ENCODE data around the gene SOX6. TPM values are rescaled to one million over a fixed set of nuclear protein-coding genes. Genes with fewer than 3 reads are reported as not detected.
A peak's percentile ranks its signal among the peaks of the same experiment; 100 is the strongest.
"Not testable (repeated sequence)": the region's sequence is repeated elsewhere in the genome, so short reads cannot be mapped to it uniquely, and the experiment has no call there.

The SOX6 gene
- total RNA-seq, 4 donors from 2014 or later: 5.7 to 23.8 (median 18.4) TPM

DNA sequence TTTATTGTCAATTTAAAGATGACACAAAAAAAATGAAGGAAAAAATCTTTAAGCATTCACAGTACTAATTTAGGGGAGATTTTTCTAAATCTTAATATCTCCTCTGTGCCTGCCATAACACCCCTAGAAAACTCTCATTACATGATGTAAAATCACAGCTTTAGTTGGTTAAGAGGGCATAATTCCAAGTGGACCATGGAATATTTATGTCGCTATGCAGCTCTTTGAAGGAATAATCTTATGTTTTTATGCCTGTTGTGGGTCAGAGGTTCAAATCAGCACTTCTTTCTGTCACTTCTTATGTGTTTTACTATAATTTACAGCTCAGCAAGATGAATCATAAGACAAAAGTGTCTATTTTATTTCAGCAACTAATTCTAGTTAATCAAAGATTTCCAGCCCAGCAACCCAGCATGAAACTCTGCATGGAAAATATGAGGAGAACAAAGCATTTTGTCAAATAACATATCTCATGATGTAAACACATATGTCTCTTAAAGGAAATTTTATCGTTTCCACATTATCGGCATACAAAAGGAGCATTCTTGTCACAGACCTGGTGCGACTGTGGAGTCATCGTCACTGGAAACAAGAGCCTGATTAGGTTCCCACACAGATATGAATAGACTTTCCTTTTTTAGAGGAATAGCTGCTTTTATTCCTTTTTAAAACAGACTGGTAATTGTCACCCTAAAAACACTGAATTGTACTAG lies 274.8 kb downstream of the SOX6 start:
- Histone ChIP-seq H3K36me3 (no peaks in the 10 kb centered on the region), H3K27me3 (no peaks in the 10 kb centered on the region), H3K4me1 (peaks cover 0 to 11% (median 4%) of the 10 kb centered on the region in 4 donors), H3K27ac (peak overlapping the region in 1 of 4 donors; percentile 41), H3K4me3 (no peak overlapping the region), H3K9me3 (no peaks in the 10 kb centered on the region)
- TF ChIP-seq POLR2A (IDR thresholded peaks at IDR 0.05): no peak
- TF ChIP-seq, protein P1, sequence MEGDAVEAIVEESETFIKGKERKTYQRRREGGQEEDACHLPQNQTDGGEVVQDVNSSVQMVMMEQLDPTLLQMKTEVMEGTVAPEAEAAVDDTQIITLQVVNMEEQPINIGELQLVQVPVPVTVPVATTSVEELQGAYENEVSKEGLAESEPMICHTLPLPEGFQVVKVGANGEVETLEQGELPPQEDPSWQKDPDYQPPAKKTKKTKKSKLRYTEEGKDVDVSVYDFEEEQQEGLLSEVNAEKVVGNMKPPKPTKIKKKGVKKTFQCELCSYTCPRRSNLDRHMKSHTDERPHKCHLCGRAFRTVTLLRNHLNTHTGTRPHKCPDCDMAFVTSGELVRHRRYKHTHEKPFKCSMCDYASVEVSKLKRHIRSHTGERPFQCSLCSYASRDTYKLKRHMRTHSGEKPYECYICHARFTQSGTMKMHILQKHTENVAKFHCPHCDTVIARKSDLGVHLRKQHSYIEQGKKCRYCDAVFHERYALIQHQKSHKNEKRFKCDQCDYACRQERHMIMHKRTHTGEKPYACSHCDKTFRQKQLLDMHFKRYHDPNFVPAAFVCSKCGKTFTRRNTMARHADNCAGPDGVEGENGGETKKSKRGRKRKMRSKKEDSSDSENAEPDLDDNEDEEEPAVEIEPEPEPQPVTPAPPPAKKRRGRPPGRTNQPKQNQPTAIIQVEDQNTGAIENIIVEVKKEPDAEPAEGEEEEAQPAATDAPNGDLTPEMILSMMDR (IDR thresholded peaks at IDR 0.05): no peak
- TF ChIP-seq EP300 (IDR thresholded peaks at IDR 0.05): no peak
- DNase-seq (ENCODE audit: low spot score in 2 of 2): no peak
- whole genome bisulfite sequencing, 2 donors: 41 to 44% methylated on average over 5 of the region's 5 CpGs

GRCh38 chr11:16080688-16081381 lies 275.5 kb downstream of the SOX6 start:
- Histone ChIP-seq H3K36me3 (no peaks in the 10 kb centered on the region), H3K9me3 (no peaks in the 10 kb centered on the region), H3K27me3 (no peaks in the 10 kb centered on the region), H3K27ac (no peak overlapping the region), H3K4me1 (peaks cover 0 to 11% (median 4%) of the 10 kb centered on the region in 4 donors), H3K4me3 (no peak overlapping the region)
- TF ChIP-seq EP300 (IDR thresholded peaks at IDR 0.05) (no peak), POLR2A (IDR thresholded peaks at IDR 0.05) (no peak)
- TF ChIP-seq, protein P1 (IDR thresholded peaks at IDR 0.05): no peak
- 85 to 92% methylated on average over 4 of the region's 4 CpGs for WGBS, 2 donors
- DNase-seq (ENCODE audit: low spot score in 2 of 2): no peak

GRCh38 chr11:16078936-16079335 lies 277.4 kb downstream of the SOX6 start:
- H3K4me1 ChIP-seq: peaks cover 0 to 11% (median 4%) of the 10 kb centered on the region in 4 donors
- H3K27me3 ChIP-seq: no peaks in the 10 kb centered on the region
- peaks cover 0 to 13% (median 2%) of the 10 kb centered on the region in 4 donors for H3K9me3 ChIP-seq
- TF ChIP-seq POLR2A (IDR thresholded peaks at IDR 0.05) (no peak), EP300 (IDR thresholded peaks at IDR 0.05) (no peak)
- TF ChIP-seq, protein P1 (IDR thresholded peaks at IDR 0.05): no peak
- DNase-seq (ENCODE audit: low spot score in 2 of 2): no peak
- H3K36me3 ChIP-seq: no peaks in the 10 kb centered on the region
- 94% methylated on average over 3 of the region's 3 CpGs for WGBS, 2 donors
- no peak overlapping the region for H3K27ac ChIP-seq
- H3K4me3 ChIP-seq: no peak overlapping the region

DNA sequence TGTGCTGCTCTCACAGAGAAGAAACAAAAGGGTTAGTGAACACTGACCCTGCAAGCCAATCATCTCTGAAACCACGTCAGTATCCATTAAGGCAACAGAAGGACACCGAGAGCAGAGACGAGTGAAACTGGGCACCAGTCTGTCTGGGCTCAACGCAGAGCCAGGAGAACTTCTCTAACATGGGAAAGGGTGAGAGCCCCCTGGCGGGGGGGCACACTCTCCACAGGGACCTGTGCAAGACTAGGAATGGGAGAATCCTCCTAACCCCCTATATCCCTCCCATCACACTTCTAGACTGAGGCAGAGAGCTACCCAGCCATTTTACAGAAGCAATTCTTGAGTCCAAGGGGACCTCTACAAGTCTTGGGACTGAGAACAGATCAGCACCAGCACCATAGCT lies 285.8 kb downstream of the SOX6 start:
- no peak overlapping the region for H3K27ac ChIP-seq
- WGBS, 2 donors: 85 to 86% methylated on average over 5 of the region's 5 CpGs
- no peak for DNase-seq (ENCODE audit: low spot score in 2 of 2)
- H3K36me3 ChIP-seq: no peaks in the 10 kb centered on the region
- H3K4me1 ChIP-seq: no peaks in the 10 kb centered on the region
- TF ChIP-seq POLR2A (IDR thresholded peaks at IDR 0.05) (no peak), EP300 (IDR thresholded peaks at IDR 0.05) (no peak)
- TF ChIP-seq, protein P1 (IDR thresholded peaks at IDR 0.05): no peak
- H3K27me3 ChIP-seq: no peaks in the 10 kb centered on the region
- H3K4me3 ChIP-seq: no peak overlapping the region
- peaks cover 0 to 11% (median 2%) of the 10 kb centered on the region in 4 donors for H3K9me3 ChIP-seq

GRCh38 chr11:16067268-16067667 lies 289.1 kb downstream of the SOX6 start:
- H3K4me1 ChIP-seq; H3K36me3 ChIP-seq; H3K27me3 ChIP-seq; DNase-seq (ENCODE audit: low spot score in 2 of 2); H3K9me3 ChIP-seq; H3K4me3 ChIP-seq; H3K27ac ChIP-seq: not testable (repeated sequence)
- 94 to 95% methylated on average over 3 of the region's 3 CpGs for WGBS, 2 donors
